ENCODE measurements around the gene PDXP.

DNA sequence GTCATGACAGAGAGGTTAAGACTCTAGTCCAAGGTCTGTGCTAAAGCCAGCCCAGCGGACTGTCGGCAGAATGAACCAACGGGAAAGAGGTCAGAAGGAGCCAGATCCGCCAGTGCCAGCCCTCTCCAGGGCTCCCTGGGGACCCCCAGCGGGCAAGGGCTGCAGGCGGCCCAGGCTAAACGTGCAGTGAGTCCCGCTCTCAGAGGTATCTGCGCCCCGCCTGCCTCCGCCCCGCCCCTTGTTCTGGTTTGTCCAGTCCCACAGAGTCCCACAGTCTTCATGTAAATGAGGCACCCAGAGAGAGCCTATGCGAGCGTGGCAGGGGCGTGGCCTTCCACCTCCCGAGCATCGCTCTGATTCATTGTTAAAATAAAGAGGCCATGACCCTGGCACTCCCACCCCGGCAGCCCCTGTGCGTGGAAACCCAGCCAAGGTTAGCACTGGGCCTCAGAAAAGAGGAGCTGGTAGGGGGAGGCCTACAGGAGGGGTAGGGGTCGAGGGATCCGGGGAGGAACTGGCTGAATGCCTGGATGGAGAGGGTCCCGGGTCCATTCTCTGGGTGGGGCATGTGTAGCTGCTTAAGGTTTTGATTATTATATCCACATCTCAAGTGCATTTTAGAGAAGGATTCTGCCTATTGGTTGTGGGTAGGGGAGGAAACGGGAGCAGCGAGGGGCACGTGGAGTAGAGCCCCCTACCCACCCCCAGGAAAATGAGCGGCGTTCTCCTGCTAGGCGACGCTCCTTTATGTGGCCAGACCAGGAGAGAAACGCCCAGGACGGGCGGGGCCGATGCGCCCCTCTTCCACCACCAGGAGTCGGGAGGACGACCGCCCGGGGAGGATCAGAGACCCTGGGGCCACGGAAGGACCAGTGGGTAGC is 38.4 kb downstream of the PDXP start, which contains the start of gene TRIOBP:
- no peak for TF ChIP-seq EZH2 (IDR thresholded peaks at IDR 0.05; ENCODE audit: insufficient read depth, poor library complexity, severe bottlenecking)
- no peak for TF ChIP-seq EZH2phosphoT487 (IDR thresholded peaks at IDR 0.05; ENCODE audit: insufficient read depth, low read depth)

Data from GM23248 (cell line).